ENCODE measurements around the gene LTB4R2.

DNA sequence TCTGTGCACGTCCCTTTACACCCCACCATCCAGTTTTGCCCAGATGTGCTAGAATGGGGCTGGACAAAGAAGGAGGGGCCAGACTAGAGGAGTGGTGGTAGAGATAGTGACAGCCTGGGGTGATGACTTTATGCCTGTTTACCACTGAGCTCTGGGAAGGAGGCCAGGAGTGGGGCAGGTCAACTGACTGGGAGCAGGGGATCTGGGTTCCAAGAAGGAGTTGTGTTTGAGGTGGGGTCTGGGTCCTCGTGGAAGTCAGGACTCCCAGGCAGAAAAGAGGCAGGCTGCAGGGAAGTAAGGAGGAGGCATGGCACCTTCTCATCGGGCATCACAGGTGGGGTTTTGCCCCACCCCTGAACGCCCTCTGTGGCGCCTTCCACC lies 315 bp downstream of the LTB4R2 start:
- TF ChIP-seq CTCF (IDR thresholded peaks at IDR 0.05) (no peak), EZH2 (IDR thresholded peaks at IDR 0.05; ENCODE audit: borderline replicate concordance, insufficient read depth, low read depth, low read length, poor library complexity, severe bottlenecking) (no peak)

Measured in B cell (primary cell).